A549 treated with AZD2906 at 1 μM for 4 hours (cell line): ENCODE results near the gene RBP4. TPM values are rescaled to one million over a fixed set of nuclear protein-coding genes. Genes with fewer than 3 reads are reported as not detected.

Source experiments
- total RNA-seq: library from RNA; stranded (reverse); fragments of 200-300 nt; extraction: Qiagen RNA extraction; gene quantifications from 5 replicates; pipeline ENCODE4 v1.2.3, GENCODE V29; 2022

Gene RBP4
- total RNA-seq: 5.6 to 10.8 TPM (median 9.0 TPM) in 5 replicates

DNA sequence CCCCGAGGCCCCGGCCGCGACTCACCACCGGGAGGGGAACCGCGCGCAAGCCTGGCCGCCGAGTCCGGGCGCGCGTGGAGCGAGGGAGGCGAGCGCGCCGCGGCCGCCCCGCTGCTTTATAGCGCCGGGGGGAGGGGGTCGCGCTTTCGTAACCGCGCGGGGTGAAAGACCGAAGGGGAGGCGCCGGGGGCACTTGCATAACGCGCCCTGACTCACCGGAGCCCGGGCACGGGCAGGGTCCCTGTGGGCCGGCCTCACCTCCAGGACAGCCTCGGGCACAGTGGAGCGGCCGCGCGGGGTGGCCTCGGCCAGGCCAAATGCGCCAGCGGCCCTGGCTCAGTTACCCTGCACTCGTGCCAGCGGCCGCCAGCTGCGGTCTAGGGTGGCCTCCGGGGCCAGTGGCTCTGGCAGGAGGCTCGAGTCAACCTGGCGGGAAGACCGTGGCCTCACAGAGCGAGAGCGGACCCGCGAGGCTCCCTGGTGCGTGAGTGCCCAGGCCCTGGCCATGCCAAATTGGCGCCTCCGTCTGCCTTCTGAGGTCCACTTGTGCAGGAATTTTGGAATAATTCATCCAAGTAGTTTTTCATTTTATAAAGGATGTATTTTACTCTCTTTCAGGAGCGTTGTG is at the start of gene RBP4:
RBP4 (minus strand) TSS at position 90 of the 628 bp plus-strand sequence. CDS start 207 bp downstream, outside the sequence.

DNA sequence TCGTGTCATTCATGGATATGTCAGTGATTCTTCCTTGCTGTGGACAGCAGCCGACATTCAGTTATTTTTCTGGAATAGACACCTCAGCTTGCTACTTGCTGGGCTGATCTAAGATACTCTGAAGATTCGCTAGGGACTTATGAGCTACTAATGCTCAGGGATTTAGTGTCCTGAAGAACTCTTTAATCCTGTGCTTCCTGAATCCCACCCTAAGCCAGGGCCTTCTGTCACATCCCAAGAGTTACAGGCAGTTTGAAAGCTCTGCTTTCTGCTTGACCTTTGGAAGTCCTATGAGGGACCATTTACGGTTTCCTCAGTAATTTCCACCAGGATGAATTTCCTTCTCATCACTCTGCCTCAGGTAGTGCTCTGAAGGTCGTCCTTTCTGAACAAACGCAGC is 11.3 kb upstream of the RBP4 start, which contains the start of gene PDE6C:
PDE6C (plus strand) TSS at position 227 of the 400 bp plus-strand sequence. CDS start 189 bp downstream, outside the sequence.

DNA sequence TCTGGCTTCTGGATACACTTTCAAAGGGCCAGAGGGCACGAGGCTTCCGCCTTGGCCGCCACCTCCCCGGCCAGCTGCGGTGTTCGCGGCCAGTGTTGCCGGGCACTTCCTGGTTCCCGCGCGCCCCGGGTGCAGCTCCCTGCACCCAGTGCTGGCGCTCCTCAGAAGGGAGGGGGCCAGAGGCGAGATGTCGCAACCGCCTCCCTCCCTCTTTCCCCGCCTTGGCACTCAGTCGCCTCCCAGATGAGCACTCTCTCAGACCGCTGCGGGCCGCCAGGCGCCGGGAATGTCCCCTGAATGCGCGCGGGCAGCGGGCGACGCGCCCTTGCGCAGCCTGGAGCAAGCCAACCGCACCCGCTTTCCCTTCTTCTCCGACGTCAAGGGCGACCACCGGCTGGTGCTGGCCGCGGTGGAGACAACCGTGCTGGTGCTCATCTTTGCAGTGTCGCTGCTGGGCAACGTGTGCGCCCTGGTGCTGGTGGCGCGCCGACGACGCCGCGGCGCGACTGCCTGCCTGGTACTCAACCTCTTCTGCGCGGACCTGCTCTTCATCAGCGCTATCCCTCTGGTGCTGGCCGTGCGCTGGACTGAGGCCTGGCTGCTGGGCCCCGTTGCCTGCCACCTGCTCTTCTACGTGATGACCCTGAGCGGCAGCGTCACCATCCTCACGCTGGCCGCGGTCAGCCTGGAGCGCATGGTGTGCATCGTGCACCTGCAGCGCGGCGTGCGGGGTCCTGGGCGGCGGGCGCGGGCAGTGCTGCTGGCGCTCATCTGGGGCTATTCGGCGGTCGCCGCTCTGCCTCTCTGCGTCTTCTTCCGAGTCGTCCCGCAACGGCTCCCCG is 34.4 kb downstream of the RBP4 start, which contains the start of gene FFAR4:
FFAR4 (plus strand) TSS at position 231 of the 842 bp plus-strand sequence; CDS start at position 287, 56 bp downstream.

Other genes with a start within 250 kb of the RBP4 start
- gene MYOF, start 118.9 kb downstream of the RBP4 start, total RNA-seq: 181 to 268 TPM (median 202 TPM) in 5 replicates
- gene CEP55, start 104.6 kb downstream of the RBP4 start, total RNA-seq: 55.1 to 72.8 TPM (median 61.4 TPM) in 5 replicates
- gene FFAR4, start 34.6 kb downstream of the RBP4 start, total RNA-seq: 0.04 to 0.14 TPM (median 0.09 TPM) in 5 replicates
- not detected in 5 replicates for gene PDE6C, start 11.3 kb upstream of the RBP4 start, total RNA-seq
- gene FRA10AC1, start 101.4 kb upstream of the RBP4 start, total RNA-seq: 4.5 to 5.5 TPM (median 5.2 TPM) in 5 replicates
- gene LGI1, start 156.7 kb upstream of the RBP4 start, total RNA-seq: not detected in 5 replicates